Kidney epithelial cell (primary cell): ENCODE measurements around the gene CEBPB. TPM values are rescaled to one million over a fixed set of nuclear protein-coding genes. Genes with fewer than 3 reads are reported as not detected.

Source experiments
- DNase-seq: peaks from one replicate; pipeline ENCODE4 v3.0.0-alpha.2; 2010; ENCODE audit warnings: low read depth
- H3K27me3 ChIP-seq: 2 replicates; pipeline ENCODE4 v1.6.0; 2011; ENCODE audit warnings: low read length; ENCODE audit not compliant: control insufficient read depth, insufficient read depth
- H3K36me3 ChIP-seq: 2 replicates; pipeline ENCODE4 v1.5.1; 2011; ENCODE audit warnings: low read length; ENCODE audit not compliant: control insufficient read depth, insufficient read depth
- H3K4me3 ChIP-seq: 2 replicates; pipeline ENCODE4 v1.5.1; 2011; ENCODE audit warnings: low read depth, mild to moderate bottlenecking, control low read depth, low read length
- total RNA-seq: library from RNA; depleted of rRNA; stranded (reverse); fragments of >200 nt; gene quantifications from 2 replicates; pipeline ENCODE4 v1.2.3, GENCODE V29; 2015
- TF ChIP-seq, protein P1 (sequence below): IDR thresholded peaks from 2 replicates; pipeline ENCODE4 v1.5.1; 2011; ENCODE audit warnings: mild to moderate bottlenecking, moderate library complexity, low read length, control low read depth, inconsistent platforms; ENCODE audit not compliant: insufficient read depth, poor library complexity, severe bottlenecking

Gene CEBPB
- total RNA-seq, 1 donor from 2014 or later = 105 TPM

GRCh38 chr20:50145566-50145965 is 45.1 kb upstream of the CEBPB start:
- Histone ChIP-seq H3K27me3 (no peaks in the 10 kb centered on the region), H3K36me3 (peaks cover 3% of the 10 kb centered on the region), H3K4me3 (no peak overlapping the region)
- TF ChIP-seq, protein P1, sequence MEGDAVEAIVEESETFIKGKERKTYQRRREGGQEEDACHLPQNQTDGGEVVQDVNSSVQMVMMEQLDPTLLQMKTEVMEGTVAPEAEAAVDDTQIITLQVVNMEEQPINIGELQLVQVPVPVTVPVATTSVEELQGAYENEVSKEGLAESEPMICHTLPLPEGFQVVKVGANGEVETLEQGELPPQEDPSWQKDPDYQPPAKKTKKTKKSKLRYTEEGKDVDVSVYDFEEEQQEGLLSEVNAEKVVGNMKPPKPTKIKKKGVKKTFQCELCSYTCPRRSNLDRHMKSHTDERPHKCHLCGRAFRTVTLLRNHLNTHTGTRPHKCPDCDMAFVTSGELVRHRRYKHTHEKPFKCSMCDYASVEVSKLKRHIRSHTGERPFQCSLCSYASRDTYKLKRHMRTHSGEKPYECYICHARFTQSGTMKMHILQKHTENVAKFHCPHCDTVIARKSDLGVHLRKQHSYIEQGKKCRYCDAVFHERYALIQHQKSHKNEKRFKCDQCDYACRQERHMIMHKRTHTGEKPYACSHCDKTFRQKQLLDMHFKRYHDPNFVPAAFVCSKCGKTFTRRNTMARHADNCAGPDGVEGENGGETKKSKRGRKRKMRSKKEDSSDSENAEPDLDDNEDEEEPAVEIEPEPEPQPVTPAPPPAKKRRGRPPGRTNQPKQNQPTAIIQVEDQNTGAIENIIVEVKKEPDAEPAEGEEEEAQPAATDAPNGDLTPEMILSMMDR = no peak
- no peak for DNase-seq

GRCh38 chr20:50146214-50146613 is 44.4 kb upstream of the CEBPB start:
- TF ChIP-seq, protein P1 = no peak
- Histone ChIP-seq H3K4me3 (no peak overlapping the region), H3K36me3 (peaks cover 3% of the 10 kb centered on the region), H3K27me3 (no peaks in the 10 kb centered on the region)
- DNase-seq = no peak

- Histone ChIP-seq H3K4me3 (no peak overlapping the region), H3K36me3 (peaks cover 3% of the 10 kb centered on the region), H3K27me3 (no peaks in the 10 kb centered on the region)
- peak; percentile 35 for DNase-seq
- TF ChIP-seq, protein P1 = no peak
Measured at GRCh38 chr20:50146732-50147662, 43.6 kb upstream of the CEBPB start.

GRCh38 chr20:50149481-50150254 is 41.0 kb upstream of the CEBPB start:
- H3K4me3 ChIP-seq = no peak overlapping the region

DNA sequence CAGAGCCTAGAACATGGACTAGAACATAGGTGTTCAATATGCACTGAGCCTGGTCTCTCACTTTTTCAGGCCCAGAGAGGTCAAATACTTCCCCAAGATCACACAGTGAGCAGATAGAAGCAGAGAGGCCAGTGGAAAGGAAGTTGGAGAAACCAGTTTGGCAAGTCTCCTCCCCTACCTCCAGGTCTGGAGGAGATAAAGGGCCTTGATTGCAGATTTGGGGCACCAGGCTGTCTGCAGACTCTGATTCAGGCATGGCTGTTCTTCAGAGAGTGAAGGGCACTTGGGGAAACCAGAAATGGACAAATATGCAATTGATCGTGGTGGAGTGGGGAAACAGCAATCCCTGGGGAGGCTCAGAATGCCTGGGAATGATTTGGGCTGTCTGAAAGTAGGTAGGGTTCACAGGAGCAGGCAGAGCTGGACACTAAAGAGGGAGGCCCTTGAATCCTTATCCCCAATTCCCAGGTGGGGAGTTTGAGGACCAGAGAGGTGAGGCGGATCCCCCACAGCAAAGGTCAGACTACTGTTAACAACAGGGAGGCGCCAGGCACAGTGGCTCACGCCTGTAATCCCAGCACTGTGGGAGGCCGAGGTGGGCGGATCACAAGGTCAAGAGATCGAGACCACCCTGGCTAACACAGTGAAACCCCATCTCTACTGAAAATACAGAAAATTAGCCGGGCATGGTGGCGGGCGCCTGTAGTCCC is 39.4 kb upstream of the CEBPB start:
- H3K27me3 ChIP-seq = no peaks in the 10 kb centered on the region
- no peak overlapping the region for H3K4me3 ChIP-seq
- no peak for DNase-seq
- TF ChIP-seq, protein P1 = no peak
- H3K36me3 ChIP-seq = no peaks in the 10 kb centered on the region

More at GRCh38 chr20:50149481-50150254, 41.0 kb upstream of the CEBPB start:
- no peak for DNase-seq
- TF ChIP-seq, protein P1 = no peak
- Histone ChIP-seq H3K36me3 (no peaks in the 10 kb centered on the region), H3K27me3 (no peaks in the 10 kb centered on the region)
